Activated CD8-positive, alpha-beta T cell treated with anti-CD3 and anti-CD28 coated beads for 36 hours (primary cell): ENCODE results near the gene LENEP. TPM values are rescaled to one million over a fixed set of nuclear protein-coding genes. Genes with fewer than 3 reads are reported as not detected.

Source experiments
- ATAC-seq: fragments of 200-7000 bp; cut with Tn5 transposase; one replicate; pipeline ENCODE4 v1.10.0; 2021; ENCODE audit warnings: mild to moderate bottlenecking, moderate library complexity
- CTCF ChIA-PET: fragments of 350-600 bp; sonication (Branson Sonifier 250); formaldehyde crosslinking; loops from one replicate; lab custom pipeline; 2021; ENCODE audit warnings: antibody characterized with exemption; lab: Charles Lee
- POLR2A ChIA-PET: fragments of 350-600 bp; sonication (Branson Sonifier 250); formaldehyde crosslinking; loops from one replicate; lab custom pipeline; 2021; ENCODE audit warnings: antibody characterized with exemption; lab: Charles Lee
- DNase-seq: peaks from one replicate; pipeline ENCODE4 v3.0.0-alpha.2; 2020
- H3K27ac Mint-ChIP-seq: one replicate; pipeline ENCODE4 v1.8.0; 2021; ENCODE audit warnings: mild to moderate bottlenecking, mixed read lengths
- H3K27me3 Mint-ChIP-seq: one replicate; pipeline ENCODE4 v1.8.0; 2021; ENCODE audit warnings: mixed read lengths
- H3K36me3 Mint-ChIP-seq: one replicate; pipeline ENCODE4 v1.8.0; 2021; ENCODE audit warnings: low read depth, mixed read lengths
- H3K4me1 Mint-ChIP-seq: one replicate; pipeline ENCODE4 v1.8.0; 2021; ENCODE audit warnings: low read depth, mixed read lengths
- H3K4me3 Mint-ChIP-seq: one replicate; pipeline ENCODE4 v1.8.0; 2021; ENCODE audit warnings: mild to moderate bottlenecking, moderate library complexity, mixed read lengths
- H3K9me3 Mint-ChIP-seq: one replicate; pipeline ENCODE4 v1.8.0; 2021; ENCODE audit warnings: mixed read lengths
- intact Hi-C: fragments of 100-400 bp; cut with micrococcal nuclease; formaldehyde crosslinking; loops from one replicate; pipeline ENCODE4 v1.10.0; 2022
- total RNA-seq, 2 experiments: library from RNA; stranded (reverse); gene quantifications; one replicate each; pipeline ENCODE4 v1.2.3, GENCODE V29; 2021
- TF ChIP-seq, protein P1 (sequence below): fragments of 200-600 bp; IDR thresholded peaks from one replicate; pipeline ENCODE4 v1.8.0; 2022; ENCODE audit warnings: antibody characterized with exemption, mild to moderate bottlenecking

Gene LENEP
- total RNA-seq, 2 experiments from 2014 or later, result not detected

DNA sequence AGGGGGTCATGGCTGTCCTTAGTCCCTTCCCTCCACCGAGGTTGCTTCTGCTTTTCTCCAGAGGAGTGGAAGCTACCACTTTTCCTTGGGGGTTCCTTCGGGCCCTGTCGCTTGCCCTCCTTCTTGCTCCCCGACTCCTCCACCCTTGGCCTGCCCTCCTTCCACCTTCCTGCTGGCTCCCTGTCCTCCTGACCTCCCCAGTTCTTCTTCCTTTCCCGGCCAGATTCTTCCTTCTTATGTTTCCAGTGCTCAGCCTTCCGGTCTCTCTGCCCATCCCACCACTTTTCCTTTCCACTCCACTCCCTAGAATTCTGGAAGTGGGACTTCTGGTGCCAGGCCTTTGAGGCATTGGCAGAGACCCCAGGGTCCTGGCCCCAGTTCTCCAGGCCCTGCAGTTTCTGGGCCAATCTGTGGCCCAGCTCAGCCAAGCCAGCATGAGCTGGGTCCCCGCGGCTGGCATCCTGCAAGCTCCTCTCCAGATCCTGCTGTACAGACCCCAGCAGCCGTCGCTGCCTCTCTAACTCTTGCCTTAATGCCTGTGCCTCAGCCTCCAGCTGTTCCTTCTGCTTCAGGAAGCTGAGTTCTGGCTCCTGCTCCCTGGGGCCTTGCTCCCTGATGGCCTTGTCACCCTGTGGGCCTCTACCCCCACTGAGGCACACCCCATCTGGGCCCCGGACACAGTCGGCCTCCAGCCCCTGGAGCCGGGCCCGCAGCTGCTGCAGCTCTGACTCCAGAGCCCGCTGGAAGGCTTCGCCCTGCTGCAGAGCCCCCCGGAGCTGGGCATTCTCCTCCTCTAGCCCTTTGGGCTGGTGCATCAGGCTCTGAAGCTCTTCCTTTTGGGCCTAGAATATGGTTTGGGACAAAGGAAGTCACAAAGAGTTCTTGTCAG lies 47.2 kb upstream of the LENEP start:
- Mint-ChIP-seq H3K27me3 (no peaks in the 10 kb centered on the region), H3K4me3 (no peak overlapping the region), H3K9me3 (no peaks in the 10 kb centered on the region), H3K4me1 (peaks cover 46% of the 10 kb centered on the region), H3K27ac (no peak overlapping the region), H3K36me3 (peaks cover 5% of the 10 kb centered on the region)
- intact Hi-C loops, result no loop called here
- TF ChIP-seq, protein P1, sequence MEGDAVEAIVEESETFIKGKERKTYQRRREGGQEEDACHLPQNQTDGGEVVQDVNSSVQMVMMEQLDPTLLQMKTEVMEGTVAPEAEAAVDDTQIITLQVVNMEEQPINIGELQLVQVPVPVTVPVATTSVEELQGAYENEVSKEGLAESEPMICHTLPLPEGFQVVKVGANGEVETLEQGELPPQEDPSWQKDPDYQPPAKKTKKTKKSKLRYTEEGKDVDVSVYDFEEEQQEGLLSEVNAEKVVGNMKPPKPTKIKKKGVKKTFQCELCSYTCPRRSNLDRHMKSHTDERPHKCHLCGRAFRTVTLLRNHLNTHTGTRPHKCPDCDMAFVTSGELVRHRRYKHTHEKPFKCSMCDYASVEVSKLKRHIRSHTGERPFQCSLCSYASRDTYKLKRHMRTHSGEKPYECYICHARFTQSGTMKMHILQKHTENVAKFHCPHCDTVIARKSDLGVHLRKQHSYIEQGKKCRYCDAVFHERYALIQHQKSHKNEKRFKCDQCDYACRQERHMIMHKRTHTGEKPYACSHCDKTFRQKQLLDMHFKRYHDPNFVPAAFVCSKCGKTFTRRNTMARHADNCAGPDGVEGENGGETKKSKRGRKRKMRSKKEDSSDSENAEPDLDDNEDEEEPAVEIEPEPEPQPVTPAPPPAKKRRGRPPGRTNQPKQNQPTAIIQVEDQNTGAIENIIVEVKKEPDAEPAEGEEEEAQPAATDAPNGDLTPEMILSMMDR, result no peak
- no peak for ATAC-seq
- ChIA-PET CTCF (interaction anchor here (0.7 to 1.4 kb wide), 5 partner anchors 40 to 387 kb away, joined by 3 to 5 read pairs (median 3); no protein-coding TSS in a partner anchor), POLR2A (interaction anchor here (0.5 to 2.5 kb wide), 4 partner anchors 9 to 187 kb away, joined by 3 to 10 read pairs (median 6); partner anchors contain the start of genes FLAD1, PMVK and PYGO2)
- no peak for DNase-seq

DNA sequence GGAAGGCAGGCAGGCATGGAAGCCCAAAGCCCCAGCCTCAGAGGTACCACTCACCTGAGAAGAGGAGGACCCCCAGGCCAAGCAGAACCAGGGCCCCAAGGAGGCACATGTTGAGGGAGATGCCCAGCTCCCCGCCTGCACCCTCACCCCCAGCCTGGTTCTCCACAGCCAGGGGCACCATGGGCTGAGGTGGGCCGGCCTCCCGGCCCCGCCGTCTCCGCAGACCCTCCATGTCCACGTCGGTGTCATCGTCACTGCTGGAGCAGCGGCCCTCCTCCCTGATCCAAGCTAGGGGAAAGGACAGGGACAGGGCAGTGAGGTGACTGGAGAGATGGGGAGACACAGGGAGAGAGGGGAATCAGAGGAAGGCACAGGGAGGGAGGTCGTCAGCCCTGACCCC lies 45.3 kb upstream of the LENEP start:
- Mint-ChIP-seq H3K9me3 (no peaks in the 10 kb centered on the region), H3K4me3 (no peak overlapping the region), H3K27me3 (no peaks in the 10 kb centered on the region), H3K4me1 (peaks cover 45% of the 10 kb centered on the region), H3K27ac (peak overlapping the region; percentile 49), H3K36me3 (peaks cover 5% of the 10 kb centered on the region)
- DNase-seq, result no peak
- ChIA-PET CTCF (interaction anchor here (1.0 to 1.4 kb wide), 3 partner anchors 51 to 469 kb away, joined by 3 to 5 read pairs (median 3); no protein-coding TSS in a partner anchor), POLR2A (interaction anchor here (0.9 to 2.0 kb wide), 2 partner anchors 8 to 11 kb away, joined by 3 to 6 read pairs; partner anchors contain the start of gene PMVK)
- TF ChIP-seq, protein P1, result no peak
- no peak for ATAC-seq
- intact Hi-C loops, result no loop called here

DNA sequence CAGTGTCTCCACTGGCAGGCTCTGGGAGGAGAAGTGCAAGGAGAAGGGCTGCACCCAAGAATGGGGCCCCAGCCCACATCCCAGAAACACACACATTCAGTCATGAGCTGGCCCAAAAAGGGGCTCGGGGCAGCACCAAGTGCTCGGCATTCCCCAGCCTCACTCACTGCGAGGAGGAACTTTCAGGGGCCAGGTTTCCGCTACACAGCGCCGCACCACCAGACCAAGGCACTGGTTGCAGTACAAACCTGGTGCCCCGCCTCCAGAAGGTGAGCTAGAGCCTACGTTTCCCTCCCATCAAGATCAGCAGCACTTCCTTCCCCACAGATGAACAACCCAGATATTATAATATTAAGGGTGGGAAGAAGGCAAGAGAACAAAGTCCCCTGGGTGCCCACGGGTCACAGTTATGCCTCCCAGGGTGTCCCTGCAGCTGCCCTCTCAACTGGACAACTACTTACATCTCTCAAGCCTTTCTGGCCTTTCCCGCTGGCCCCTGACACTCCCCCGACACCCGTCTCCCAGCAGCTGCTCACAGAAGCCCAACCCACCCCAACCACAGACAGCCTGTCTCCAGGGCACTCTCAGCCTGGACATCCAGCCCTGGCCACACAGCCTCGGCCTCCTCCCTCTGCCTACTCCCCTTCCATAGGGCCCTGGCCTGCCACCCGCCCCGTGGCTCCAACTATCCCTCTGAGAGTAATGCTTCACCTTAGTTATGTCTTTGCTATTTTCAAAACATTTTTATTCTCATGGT lies 41.3 kb upstream of the LENEP start:
- peak overlapping the region; percentile 66 for H3K4me3 Mint-ChIP-seq
- peak overlapping the region; percentile 97 for H3K27ac Mint-ChIP-seq
- ATAC-seq (peak; percentile 57), DNase-seq (peak; percentile 82)
- ChIA-PET CTCF (interaction anchor here (0.7 to 6.7 kb wide), 10 partner anchors 9 to 283 kb away, joined by 3 to 49 read pairs (median 6); partner anchors contain the start of genes EFNA4, FLAD1, PMVK and PYGO2), POLR2A (interaction anchor here (0.6 to 1.9 kb wide), 11 partner anchors 10 to 1029 kb away, joined by 3 to 13 read pairs (median 3); partner anchors contain the start of genes CKS1B, FLAD1 and PYGO2)
- H3K9me3 Mint-ChIP-seq, result no peaks in the 10 kb centered on the region
- peaks cover 71% of the 10 kb centered on the region for H3K4me1 Mint-ChIP-seq
- intact Hi-C loops, result no loop called here
- TF ChIP-seq, protein P1, result no peak
- H3K27me3 Mint-ChIP-seq, result no peaks in the 10 kb centered on the region
- H3K36me3 Mint-ChIP-seq, result peaks cover 5% of the 10 kb centered on the region

DNA sequence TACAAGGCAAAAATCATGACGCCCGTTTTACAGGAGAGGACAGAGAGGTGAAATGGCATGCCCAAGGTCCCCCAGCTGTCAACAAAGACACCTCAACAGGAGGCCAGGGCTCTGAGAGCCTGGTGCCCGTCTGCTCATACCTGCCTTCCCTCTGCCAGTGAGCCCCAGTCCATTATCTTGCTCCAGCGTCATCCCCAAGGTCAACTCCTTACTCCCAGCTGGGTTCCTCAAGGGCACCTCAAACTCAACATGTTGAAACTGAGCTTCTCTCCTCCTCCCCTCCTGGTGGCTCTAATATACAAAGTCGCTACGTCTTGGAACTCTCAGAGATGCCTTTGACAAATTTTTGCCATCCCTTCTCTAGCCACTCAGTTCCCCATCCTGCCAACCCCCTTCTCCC lies 40.7 kb upstream of the LENEP start:
- H3K27ac Mint-ChIP-seq, result peak overlapping the region; percentile 97
- H3K4me3 Mint-ChIP-seq, result peak overlapping the region; percentile 66
- DNase-seq (no peak), ATAC-seq (no peak)
- peaks cover 74% of the 10 kb centered on the region for H3K4me1 Mint-ChIP-seq
- peaks cover 5% of the 10 kb centered on the region for H3K36me3 Mint-ChIP-seq
- TF ChIP-seq, protein P1, result no peak
- H3K27me3 Mint-ChIP-seq, result no peaks in the 10 kb centered on the region
- H3K9me3 Mint-ChIP-seq, result no peaks in the 10 kb centered on the region
- CTCF ChIA-PET, result interaction anchor here (0.7 to 6.7 kb wide), 9 partner anchors 9 to 283 kb away, joined by 3 to 49 read pairs (median 7); partner anchors contain the start of genes EFNA4, FLAD1, PMVK and PYGO2
- intact Hi-C loops, result no loop called here
- POLR2A ChIA-PET, result interaction anchor here (0.7 to 1.9 kb wide), 7 partner anchors 9 to 58 kb away, joined by 3 to 13 read pairs (median 4); partner anchors contain the start of genes CKS1B, FLAD1 and PYGO2
